ENCODE results near the gene GRIK4.

- TF ChIP-seq, protein P1, sequence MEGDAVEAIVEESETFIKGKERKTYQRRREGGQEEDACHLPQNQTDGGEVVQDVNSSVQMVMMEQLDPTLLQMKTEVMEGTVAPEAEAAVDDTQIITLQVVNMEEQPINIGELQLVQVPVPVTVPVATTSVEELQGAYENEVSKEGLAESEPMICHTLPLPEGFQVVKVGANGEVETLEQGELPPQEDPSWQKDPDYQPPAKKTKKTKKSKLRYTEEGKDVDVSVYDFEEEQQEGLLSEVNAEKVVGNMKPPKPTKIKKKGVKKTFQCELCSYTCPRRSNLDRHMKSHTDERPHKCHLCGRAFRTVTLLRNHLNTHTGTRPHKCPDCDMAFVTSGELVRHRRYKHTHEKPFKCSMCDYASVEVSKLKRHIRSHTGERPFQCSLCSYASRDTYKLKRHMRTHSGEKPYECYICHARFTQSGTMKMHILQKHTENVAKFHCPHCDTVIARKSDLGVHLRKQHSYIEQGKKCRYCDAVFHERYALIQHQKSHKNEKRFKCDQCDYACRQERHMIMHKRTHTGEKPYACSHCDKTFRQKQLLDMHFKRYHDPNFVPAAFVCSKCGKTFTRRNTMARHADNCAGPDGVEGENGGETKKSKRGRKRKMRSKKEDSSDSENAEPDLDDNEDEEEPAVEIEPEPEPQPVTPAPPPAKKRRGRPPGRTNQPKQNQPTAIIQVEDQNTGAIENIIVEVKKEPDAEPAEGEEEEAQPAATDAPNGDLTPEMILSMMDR (IDR thresholded peaks at IDR 0.05; ENCODE audit: extremely low read depth in 1 of 2, insufficient read depth in 1 of 2, low read depth in 1 of 2, low read length in 2 of 2): no peak
- TF ChIP-seq POLR2A (IDR thresholded peaks at IDR 0.05; ENCODE audit: low read depth, low read length): no peak
- TF ChIP-seq JUN (IDR thresholded peaks at IDR 0.05; ENCODE audit: borderline replicate concordance, insufficient read depth, insufficient read length, low read depth): no peak
- no peak for TF ChIP-seq EZH2 (IDR thresholded peaks at IDR 0.05; ENCODE audit: borderline replicate concordance, low read depth, low read length, severe bottlenecking)
- no peak for TF ChIP-seq POLR2AphosphoS5 (IDR thresholded peaks at IDR 0.05; ENCODE audit: insufficient read depth, low read depth, low read length)
- no peak for TF ChIP-seq MAX (IDR thresholded peaks at IDR 0.05; ENCODE audit: insufficient read depth, insufficient read length)
- no peak for TF ChIP-seq GATA2 (IDR thresholded peaks at IDR 0.05; ENCODE audit: insufficient read depth, insufficient read length, low read depth, low read length)
These were observed 392.1 kb downstream of the GRIK4 start for GRCh38 chr11:120903686-120904085.
